GM21360 (cell line): ENCODE data around the gene HOMER1.
"Not testable (repeated sequence)": the region's sequence is repeated elsewhere in the genome, so short reads cannot be mapped to it uniquely, and the experiment has no call there.

Source experiments
- ATAC-seq: cut with Tn5 transposase; IDR thresholded peaks from one replicate; pipeline ENCODE4 v1.9.1; 2021; ENCODE audit warnings: mild to moderate bottlenecking, moderate library complexity; ENCODE audit not compliant: unreplicated experiment

HOMER1 gene

DNA sequence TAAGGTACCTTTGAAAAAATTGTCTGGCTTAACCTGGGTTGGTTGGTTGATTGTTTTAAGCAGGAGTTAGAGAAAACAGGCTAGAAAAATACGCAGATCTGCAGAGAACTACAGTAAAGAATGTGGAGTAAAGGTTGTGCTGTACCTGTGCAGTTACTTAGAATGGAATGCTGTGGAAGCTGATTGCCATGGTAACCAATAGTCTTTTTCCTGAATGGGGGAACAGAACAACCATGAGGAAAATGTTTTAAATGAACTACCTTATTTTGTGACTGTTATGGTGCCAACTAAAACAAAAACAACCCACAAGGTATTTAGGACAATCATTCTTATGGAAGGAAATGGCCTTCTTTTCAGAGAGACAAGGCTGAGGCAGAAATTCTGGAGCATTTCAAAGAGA lies 4.8 kb upstream of the HOMER1 start:
- no peak for ATAC-seq

DNA sequence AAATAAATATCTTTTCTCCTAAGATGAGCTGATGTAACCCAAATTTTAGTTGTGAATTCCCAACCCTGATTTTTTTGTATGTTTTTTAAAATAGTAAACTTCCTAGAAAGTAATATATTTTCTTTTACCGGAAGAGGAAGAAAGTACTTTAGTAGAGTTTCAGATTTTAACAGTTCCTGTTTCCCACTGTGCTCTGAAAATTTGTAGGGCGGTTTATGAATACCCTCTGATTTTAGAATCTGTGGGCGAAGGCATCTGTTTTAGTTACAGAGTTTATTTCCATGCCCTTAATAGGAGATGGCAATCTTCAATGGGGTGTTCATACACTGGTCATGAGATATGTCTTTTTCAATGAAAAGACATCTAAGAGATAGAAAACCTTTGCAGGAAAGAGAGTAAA lies 3.7 kb upstream of the HOMER1 start:
- no peak for ATAC-seq

DNA sequence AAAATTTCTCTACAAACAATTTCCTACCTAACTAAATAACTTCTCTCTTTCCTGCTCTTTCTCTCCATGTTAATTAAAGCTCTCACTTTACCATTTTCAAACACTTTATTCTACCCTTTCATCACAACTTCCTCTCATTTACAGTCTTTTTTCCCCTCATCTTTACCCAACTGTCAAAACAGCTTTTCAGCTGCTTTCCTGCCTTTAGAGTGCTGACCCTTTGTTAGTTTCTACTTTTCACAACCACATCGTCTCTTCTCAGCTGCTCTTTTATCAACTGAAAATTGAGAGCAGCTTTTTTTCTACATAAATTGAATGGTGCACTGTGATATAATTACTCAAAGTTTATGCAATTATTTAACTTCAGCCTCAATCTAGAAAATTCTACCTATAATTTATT lies 3.1 kb upstream of the HOMER1 start:
- no peak for ATAC-seq

DNA sequence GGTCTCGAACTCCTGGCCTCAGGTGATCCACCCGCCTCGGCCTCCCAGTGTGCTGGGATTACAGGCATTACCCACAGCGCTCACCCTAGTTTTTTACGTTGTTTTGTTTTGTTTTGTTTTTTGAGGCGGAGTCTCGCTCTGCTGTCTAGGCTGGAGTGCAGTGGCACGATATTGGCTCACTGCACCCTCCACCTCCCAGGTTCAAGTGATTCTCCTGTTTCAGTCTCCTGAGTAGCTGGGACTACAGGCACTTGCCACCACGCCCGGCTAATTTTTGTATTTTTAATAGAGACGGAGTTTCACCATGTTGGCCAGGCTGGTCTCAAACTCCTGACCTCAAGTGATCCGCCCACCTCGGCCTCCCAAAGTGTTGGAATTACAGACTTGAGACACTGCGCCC lies 2.4 kb upstream of the HOMER1 start:
- ATAC-seq: not testable (repeated sequence)

DNA sequence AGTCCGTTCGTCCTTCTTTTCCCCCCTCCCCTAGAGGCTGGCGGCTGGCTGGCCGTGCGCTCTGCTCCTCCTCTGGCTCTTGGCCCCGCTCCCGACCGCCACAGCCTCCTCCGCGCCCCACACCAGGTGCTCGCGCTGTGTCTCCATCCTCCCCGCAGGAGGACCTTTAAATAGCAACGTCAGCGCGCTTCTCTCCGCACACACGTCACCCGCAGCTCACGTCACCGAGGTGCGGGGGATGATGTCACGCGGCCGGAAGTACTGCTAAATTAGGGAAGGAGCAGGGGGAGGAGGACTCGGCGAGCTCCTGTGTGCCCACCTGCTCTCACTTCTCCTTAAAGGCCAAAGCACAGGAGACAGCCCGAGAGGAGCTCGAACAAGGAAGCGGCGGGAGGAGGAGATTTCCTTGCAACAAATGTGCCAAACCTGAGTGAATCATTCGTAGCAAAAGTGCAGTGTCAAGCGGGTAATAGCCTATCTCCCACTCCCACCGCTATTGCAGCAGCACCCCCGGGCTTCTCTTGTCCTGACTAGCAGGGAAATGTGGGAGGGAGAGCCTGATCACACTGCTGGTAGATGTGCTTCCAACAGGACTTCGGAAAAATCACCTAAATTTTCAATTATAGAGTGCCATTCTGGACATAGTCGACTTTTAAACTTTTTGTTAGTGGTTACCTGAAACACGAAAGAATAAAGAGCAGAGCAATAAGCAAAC lies 614 bp upstream of the HOMER1 start:
- peak; percentile 79 for ATAC-seq

DNA sequence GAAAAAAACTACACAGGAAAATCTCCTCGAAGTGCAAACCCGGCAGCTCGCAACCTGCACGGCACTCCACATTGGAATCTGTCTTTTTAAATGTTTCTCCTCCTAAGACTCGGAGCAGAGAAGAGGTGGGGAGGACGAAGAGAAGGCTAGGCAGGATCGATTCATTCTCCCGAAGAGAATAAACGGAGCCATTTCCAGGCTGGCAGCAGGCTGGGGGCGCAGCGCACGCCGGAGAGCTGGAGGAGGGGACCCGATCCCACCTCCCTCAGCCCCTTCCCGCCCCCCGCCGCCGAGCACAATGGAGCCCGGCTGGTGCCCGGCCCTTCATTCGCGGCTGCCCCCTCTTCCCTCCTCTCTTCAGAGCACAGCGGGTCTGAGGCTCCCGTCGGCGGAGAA lies 628 bp downstream of the HOMER1 start:
- ATAC-seq: no peak

DNA sequence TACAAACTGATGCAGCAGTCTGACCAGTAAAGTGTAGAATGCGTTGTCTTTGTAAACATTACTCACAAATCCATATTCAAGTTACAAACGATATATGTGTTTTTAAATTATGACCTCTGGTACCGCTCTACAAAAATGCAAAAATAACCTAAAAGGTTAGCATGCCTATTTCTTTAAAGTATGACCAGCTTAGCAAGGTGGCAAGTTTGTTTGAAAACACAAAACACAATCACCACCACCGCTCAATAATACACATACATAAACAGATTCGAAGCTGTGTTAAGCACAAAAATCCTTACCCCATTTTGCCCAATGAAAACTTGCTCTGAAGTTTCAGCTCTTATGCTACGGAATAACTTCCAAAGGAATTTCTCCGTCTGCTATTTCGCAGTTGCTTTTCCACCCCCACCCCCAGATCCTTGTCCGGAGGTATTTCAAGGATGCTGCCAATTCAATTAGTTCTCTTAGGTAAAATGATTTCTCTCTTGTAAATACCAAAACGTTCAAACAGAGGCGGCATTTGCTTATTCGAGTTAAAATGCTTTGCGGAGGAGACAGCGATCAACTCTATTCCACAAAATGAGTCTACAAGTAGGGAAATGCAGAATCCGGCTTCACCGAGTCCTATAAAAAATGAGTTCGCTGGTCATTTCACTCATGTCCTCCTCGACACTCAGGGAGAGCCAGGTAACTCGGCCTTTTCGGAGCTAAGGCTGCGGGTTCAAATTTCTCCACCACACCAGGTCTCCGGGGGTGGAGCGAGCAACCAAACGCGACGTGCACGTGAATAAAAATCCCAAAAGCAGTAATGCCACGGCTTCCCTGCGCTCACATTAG lies 1.2 kb downstream of the HOMER1 start:
- ATAC-seq: no peak

DNA sequence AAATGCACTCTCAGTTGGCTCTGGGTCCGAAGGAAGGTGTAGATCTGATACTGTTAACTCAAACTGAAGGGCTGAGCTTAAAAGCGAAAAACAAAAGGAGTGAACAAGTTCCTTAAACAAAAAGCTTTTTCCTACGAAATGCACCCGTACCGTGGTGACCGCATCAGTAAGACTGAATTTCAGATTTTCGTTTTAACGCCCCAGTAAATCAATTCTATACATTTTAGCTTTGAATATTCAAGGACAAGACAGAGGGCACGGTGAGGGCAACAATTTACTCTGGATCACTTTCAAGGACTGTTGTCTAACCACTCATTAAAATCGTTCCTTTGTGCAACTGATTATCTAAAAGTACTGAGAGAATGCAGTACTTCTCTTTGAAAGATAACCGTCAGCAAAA lies 1.9 kb downstream of the HOMER1 start:
- ATAC-seq: no peak

DNA sequence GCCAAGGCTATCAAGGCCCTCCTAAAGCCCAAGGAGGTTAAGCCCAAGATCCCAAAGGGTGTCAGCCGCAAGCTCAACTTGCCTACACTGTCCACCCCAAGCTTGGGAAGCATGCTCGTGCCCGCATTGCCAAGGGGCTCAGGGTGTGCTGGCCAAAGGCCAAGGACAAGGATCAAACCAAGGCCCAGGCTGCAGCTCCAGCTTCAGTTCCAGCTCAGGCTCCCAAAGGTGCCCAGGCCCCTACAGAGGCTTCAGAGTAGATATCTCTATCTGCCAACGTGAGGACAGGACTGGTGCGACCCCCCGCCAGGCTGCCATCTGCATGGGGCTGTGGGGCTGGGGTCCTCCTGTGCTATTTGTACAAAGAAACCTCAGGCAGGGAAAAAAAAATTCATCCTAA lies 3.3 kb downstream of the HOMER1 start:
- ATAC-seq: no peak

DNA sequence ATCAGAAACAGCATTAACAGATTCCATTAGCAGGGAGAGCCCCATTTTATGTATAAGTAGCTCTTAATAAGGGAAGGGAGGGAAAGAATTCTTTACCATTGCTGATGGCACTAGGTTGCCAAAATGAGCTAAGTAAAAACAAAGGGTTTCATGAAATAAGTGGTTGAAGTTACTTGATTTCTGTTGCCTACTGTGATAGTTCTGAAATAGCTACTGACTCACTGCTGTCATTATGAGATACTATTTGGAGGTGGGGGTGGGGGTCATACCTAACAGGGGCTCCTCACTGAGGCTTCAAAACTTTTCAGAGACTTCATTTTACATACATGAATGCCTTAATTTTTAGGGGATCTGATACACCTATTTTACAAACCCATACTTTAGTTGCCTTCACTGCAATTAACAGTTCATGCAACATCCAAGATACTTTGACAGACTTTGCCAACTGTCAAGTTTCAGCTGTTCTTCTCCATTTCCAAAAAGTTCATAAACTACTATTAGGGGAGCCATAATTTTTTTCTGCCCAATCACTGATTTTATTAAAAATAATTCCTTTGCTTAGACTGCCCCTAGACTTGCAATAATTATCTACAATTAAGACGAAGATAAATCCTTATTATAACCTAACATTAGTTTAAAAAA lies 4.6 kb downstream of the HOMER1 start:
- ATAC-seq: no peak

DNA sequence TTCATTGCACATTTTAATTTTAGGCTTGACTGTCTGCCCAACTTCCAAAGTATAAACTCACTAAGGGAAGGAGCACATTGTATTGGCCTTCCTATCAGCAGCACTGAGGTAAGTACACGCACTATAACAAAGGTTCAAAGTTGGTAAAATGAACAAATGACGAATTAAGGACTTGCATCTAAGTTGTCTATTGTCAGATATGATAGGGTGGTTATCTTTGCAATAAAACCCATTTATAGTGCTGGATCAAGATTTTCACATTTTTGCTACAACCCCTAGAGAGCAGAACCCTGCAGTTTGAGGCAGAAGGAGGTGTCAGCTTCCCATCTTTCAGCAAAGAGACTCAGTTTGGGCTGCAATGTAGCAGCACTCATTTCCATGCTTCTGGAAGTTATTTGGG lies 5.1 kb downstream of the HOMER1 start:
- ATAC-seq: no peak

DNA sequence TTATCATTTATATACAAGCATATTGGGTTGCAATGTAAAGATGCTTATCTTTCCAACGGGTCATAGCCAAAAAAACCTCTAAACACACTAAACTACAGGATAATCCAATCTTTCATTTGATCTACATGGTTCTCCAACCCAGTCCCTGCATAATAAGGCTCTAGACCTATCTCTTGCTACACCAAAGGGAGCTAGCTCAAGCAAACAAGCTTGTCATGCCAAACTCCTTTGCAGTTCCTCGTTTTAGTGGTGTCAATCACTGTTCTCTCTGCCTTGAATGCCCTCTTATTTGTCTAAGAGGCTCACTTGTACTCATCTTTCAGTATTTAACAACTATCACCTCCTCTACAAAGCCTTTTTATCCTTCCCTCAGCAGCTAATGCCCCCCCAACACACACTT lies 5.6 kb downstream of the HOMER1 start:
- ATAC-seq: no peak

DNA sequence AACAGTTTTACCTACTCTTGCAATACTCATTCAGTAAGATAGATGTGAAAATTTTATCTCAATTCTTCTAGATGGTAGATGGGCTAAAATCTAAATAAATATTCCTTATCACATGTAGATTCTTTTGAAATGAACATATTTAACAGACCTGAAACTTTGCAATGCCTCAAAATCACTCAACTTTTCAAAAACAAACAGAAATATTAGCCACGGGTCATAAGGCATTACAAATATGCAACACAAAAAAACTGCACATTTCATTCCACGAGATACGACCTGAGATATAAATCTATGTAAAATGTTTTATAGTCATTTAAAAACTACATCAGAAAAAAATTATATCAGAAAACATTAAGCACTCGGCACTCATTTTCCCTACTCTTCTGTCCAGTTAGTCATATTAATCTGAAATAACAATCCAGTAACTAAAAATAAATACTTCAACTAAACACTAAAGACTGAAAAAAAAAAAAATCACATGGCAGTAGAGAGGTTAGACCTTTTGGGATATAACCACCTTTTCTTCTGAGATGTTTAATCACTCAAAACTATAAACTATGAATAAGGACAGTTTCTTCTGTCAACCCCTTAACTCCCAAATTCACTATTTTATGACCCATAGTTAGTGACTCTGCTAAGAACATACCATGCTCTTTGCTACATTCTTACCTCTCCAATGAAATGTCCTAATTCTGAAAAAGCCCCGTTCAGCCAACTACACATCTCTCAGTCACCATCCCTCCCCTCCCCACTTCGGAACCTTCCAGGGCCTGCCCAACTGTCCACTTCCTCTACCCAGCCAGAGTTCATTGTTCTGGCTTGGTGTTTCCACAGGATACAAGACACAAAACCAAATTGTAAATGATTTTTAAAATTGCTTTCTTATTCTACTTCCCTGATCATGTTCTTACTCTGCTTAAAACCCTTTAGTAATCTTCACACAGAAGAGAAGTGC lies 6.4 kb downstream of the HOMER1 start:
- no peak for ATAC-seq

DNA sequence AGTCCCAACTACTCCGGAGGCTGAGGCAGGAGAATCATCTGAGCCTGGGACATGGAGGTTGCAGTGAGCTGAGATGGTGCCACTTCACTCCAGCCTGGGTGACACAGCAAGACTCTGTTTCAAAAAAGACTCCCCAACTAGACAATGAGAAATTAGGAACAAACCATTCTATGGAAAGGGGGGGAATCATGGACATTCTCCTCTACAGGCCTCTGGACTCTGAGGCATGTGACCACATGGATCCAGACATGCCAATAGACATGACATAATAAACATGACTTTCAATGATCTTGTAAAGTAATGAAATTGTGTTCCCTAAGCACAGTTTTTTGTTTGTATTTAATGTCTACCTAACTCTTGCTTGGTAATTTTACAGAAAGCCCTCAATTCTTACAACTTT lies 8.8 kb downstream of the HOMER1 start:
- ATAC-seq: no peak

DNA sequence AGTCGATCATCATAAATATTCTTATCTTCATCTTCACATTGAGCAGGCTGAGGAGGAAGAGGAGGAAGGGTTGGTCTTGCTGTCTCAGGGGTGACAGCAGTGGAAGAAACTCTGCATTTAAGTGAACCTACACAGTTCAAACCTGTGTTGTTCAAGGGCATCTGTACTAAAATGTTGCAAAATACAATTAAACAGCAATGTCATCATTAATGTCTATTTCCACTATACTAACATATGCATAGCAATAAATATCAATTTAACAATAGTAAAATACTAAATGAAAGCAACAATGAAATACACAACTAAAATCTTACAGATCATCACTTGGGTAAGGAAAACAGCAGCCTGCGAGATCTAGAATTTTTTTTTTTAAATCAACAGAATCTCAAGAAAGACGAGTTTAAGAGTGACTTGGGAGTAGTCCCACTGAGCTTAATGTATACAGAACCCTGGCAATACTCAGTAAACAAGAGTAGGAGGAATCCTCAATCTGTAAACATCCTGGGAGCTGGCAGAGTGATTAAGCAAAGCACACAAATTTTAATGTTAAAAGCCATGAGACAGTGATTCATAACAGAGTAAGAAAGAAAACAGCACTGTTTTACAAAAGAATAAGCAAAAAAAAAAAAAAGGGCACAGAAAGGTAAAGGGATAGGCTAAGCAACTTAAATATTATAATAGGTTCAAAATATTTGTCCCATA lies 10.0 kb downstream of the HOMER1 start:
- no peak for ATAC-seq

DNA sequence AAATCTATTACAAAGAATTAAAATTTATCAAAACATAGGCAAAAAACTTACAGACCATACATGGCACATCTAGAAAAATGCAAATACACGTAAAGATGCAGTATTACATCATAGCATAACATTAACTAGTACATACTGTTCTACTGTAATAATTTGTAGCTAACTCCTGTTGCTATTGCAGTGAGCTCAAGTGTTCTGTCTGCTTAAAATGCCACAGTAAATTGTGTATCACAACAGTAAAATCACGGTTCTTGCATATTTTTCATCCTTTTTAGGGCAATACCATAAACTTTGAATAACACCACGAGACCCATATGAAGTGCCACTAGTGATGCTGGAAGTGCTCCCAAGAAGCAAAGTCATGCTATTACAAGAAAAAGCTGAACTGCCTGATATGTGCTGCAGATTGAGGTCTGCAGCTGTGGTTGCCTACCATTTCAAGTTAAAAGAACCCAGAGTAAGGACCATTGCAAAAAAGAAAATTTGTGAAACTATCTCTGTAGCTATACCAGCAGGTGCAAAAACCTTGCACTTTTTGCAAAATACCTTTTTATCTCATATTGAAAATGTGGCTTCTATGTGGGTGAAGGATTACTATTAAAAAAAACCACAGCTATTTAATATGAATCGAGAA lies 14.2 kb downstream of the HOMER1 start:
- no peak for ATAC-seq

DNA sequence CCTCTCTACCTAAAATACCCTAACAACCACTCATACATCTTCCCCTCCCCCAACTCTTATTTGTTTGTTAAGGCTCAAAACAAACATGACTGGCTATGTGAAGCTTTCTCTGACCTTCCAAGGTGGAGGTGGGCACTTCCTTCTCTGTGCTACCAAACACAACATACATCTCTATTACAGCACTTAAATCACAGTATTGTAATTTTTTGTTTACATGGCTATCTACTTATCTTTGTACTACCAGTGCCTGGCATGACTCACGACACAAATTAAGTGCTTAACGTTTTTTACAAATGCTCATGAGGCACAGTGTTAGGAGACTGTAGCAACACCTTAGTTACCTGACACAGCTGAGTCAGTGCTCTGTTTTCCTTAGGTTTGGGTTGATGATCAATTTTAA lies 18.6 kb downstream of the HOMER1 start:
- no peak for ATAC-seq

DNA sequence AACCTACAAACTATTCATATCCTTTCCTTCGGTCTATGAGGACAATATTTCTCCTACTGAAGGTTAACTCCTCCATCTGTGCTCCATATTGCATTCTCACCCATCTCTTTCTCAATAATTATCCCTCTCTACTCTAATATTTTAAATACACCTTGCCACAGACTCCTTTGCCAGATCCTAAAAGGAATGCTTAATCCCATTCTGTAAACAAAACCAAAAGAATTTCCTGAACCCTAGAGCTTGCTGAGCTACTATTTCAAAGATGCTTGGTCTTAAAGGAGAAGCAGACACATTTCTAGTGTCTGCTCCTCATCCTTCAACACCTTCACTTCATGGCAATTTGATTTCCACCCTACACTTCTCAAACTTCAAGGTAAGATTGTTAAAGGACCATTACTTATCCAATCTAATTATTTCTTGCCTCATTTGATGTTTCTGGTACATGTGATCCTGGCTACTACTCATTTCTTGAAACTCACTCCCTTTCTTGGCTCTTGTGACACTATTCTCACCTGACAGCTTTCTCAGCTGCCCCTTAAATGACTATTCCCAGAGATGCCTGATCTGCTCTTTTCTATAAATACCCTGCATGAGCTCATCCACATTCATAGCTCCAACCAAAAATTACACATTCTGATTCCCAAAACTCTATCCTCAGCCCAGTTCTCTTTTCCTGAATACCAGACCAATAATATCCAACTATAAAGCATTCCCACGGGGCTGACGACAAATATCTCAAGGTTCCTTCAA lies 20.2 kb downstream of the HOMER1 start:
- ATAC-seq: no peak

DNA sequence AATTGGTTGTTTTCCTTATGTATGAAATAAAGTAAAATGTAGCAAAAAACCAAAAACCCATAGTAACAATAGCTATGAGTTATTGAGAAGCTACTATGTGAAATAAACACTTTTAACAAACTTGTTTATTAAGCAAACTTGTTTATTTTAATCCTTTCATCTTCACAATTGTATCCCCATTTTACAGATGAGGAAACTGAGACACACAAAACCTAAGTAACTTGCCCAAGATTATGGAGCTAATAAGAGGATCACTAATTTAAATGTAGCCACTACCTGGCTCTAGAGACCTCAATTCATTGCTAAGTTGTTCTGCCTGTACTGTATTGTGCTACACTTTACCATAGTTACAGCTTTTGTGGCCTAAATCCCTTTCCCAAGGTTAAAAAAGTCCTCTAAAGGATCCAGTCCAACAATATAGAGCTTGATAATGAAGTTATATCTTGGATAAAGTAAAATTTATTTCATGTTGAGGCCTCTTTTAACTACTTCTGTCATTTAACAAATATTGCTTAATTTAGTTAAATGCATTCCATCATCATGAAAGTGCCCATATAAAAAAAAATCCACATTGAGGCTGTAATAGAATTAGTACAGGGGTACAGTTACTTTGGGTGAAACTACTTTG lies 22.1 kb downstream of the HOMER1 start:
- no peak for ATAC-seq
